ENCODE results near the gene B4GALNT3. TPM values are rescaled to one million over a fixed set of nuclear protein-coding genes. Genes with fewer than 3 reads are reported as not detected.
A peak's percentile ranks its signal among the peaks of the same experiment; 100 is the strongest.
"Not testable (repeated sequence)": the region's sequence is repeated elsewhere in the genome, so short reads cannot be mapped to it uniquely, and the experiment has no call there.

Gene B4GALNT3
- total RNA-seq, 4 donors from 2014 or later = under 0.01 to 0.80 (median 0.36) TPM

GRCh38 chr12:576615-577110, 116.9 kb downstream of the B4GALNT3 start:
- WGBS = 95% methylated on average over 14 of the region's 14 CpGs
- intact Hi-C loops (cut with DNase I) = loop anchor here (5.0 kb wide), 1 partner anchor 56 kb away; no protein-coding TSS in a partner anchor

DNA sequence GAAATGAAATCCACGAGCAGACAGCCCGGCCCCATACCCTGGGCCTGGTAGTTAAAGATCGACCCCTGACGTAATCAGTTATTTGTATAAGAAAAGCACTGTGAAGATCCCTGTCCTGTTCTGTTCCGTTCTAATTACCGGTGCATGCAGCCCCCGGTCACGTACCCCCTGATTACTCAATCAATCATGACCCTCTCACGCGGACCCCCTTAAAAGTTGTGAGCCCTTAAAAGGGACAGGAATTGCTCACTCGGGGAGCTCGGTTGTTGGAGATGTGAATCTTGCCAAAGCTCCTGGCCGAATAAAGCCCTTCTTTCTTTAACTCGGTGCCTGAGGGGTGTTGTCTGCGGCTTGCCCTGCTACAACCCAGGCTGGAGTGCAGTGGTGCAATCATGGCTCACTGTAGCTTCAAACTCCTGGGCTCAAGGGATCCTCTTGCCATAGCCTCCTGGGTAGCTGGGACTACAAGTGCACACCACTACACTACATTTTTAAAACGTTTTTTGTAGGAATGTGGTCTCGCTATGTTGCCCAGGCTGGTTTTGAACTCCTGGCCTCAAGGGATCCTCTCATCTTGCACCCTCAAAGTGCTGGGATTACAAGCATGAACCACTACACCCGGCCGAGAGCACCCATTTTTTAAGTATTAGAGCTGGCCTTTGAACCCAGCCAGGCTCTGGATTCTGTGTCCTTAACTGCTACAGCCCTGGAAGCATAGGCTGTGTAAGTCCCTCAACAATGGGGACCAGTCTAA, 118.4 kb downstream of the B4GALNT3 start:
- intact Hi-C loops (cut with DNase I) = loop anchor here (5.0 kb wide), 1 partner anchor 54 kb away; no protein-coding TSS in a partner anchor
- H3K27me3 ChIP-seq; H3K9me3 ChIP-seq; H3K27ac ChIP-seq (replicated peaks in 1 of 4); H3K36me3 ChIP-seq; H3K4me3 ChIP-seq; DNase-seq (ENCODE audit: extremely low spot score): not testable (repeated sequence)
- H3K4me1 ChIP-seq = peaks cover 32 to 39% (median 34%) of the 10 kb centered on the region in 4 donors
- WGBS = 80% methylated on average over 19 of the region's 19 CpGs

More at GRCh38 chr12:576615-577110, 116.9 kb downstream of the B4GALNT3 start:
- Histone ChIP-seq H3K27me3 (no peaks in the 10 kb centered on the region), H3K27ac (replicated peaks in 1 of 4) (peak overlapping the region; percentile 29 to 71 (median 57)), H3K36me3 (no peaks in the 10 kb centered on the region), H3K4me1 (peaks cover 42 to 47% (median 44%) of the 10 kb centered on the region in 4 donors), H3K4me3 (peak overlapping the region; percentile 17 to 29 (median 24)), H3K9me3 (no peaks in the 10 kb centered on the region)
- TF ChIP-seq CTCF (IDR thresholded peaks at IDR 0.05) (no peak), EP300 (IDR thresholded peaks at IDR 0.05) (no peak), POLR2A (IDR thresholded peaks at IDR 0.05; ENCODE audit: low read depth) (no peak), POLR2AphosphoS5 (IDR thresholded peaks at IDR 0.05) (no peak)
- DNase-seq (ENCODE audit: extremely low spot score) = no peak

GRCh38 chr12:578748-579419, 119.1 kb downstream of the B4GALNT3 start:
- intact Hi-C loops (cut with DNase I) = loop anchor here (5.0 kb wide), 1 partner anchor 53 kb away; no protein-coding TSS in a partner anchor
- 27% methylated on average over 7 of the region's 7 CpGs for WGBS

GRCh38 chr12:579420-580110, 119.8 kb downstream of the B4GALNT3 start:
- WGBS = 86% methylated on average over 9 of the region's 9 CpGs
- intact Hi-C loops (cut with DNase I) = loop anchor here (5.0 kb wide), 1 partner anchor 53 kb away; no protein-coding TSS in a partner anchor
- DNase-seq (ENCODE audit: extremely low spot score) = no peak
- peaks cover 32 to 39% (median 34%) of the 10 kb centered on the region in 4 donors for H3K4me1 ChIP-seq
- H3K9me3 ChIP-seq = no peaks in the 10 kb centered on the region
- TF ChIP-seq POLR2A (IDR thresholded peaks at IDR 0.05; ENCODE audit: low read depth) (no peak), EP300 (IDR thresholded peaks at IDR 0.05) (no peak), POLR2AphosphoS5 (IDR thresholded peaks at IDR 0.05) (no peak), CTCF (IDR thresholded peaks at IDR 0.05) (no peak)
- no peaks in the 10 kb centered on the region for H3K36me3 ChIP-seq
- H3K27me3 ChIP-seq = no peaks in the 10 kb centered on the region
- no peak overlapping the region for H3K27ac ChIP-seq (replicated peaks in 1 of 4)
- H3K4me3 ChIP-seq = no peak overlapping the region

More at GRCh38 chr12:578748-579419, 119.1 kb downstream of the B4GALNT3 start:
- Histone ChIP-seq H3K36me3 (no peaks in the 10 kb centered on the region), H3K27ac (replicated peaks in 1 of 4) (no peak overlapping the region), H3K27me3 (no peaks in the 10 kb centered on the region), H3K4me1 (peaks cover 32 to 39% (median 34%) of the 10 kb centered on the region in 4 donors), H3K4me3 (no peak overlapping the region), H3K9me3 (no peaks in the 10 kb centered on the region)
- no peak for TF ChIP-seq CTCF (IDR thresholded peaks at IDR 0.05)
- no peak for TF ChIP-seq EP300 (IDR thresholded peaks at IDR 0.05)
- no peak for TF ChIP-seq POLR2AphosphoS5 (IDR thresholded peaks at IDR 0.05)
- no peak for TF ChIP-seq POLR2A (IDR thresholded peaks at IDR 0.05; ENCODE audit: low read depth)
- no peak for DNase-seq (ENCODE audit: extremely low spot score)
